22Rv1 (cell line): ENCODE results near the gene MRPS7.

Experiments
- ZFX ChIP-seq: fragments of 450-650 bp; IDR thresholded peaks from 2 replicates; pipeline ENCODE4 v1.6.1; 2017; ENCODE audit warnings: antibody characterized with exemption, borderline replicate concordance
- TF ChIP-seq, protein P1 (sequence below): fragments of 450-650 bp; IDR thresholded peaks from 2 replicates; pipeline ENCODE4 v1.5.1; 2017; ENCODE audit warnings: mild to moderate bottlenecking

GRCh38 chr17:75228305-75228704 is 33.4 kb upstream of the MRPS7 start:
- TF ChIP-seq, protein P1, sequence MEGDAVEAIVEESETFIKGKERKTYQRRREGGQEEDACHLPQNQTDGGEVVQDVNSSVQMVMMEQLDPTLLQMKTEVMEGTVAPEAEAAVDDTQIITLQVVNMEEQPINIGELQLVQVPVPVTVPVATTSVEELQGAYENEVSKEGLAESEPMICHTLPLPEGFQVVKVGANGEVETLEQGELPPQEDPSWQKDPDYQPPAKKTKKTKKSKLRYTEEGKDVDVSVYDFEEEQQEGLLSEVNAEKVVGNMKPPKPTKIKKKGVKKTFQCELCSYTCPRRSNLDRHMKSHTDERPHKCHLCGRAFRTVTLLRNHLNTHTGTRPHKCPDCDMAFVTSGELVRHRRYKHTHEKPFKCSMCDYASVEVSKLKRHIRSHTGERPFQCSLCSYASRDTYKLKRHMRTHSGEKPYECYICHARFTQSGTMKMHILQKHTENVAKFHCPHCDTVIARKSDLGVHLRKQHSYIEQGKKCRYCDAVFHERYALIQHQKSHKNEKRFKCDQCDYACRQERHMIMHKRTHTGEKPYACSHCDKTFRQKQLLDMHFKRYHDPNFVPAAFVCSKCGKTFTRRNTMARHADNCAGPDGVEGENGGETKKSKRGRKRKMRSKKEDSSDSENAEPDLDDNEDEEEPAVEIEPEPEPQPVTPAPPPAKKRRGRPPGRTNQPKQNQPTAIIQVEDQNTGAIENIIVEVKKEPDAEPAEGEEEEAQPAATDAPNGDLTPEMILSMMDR: no peak
- no peak for TF ChIP-seq ZFX
